Measurements from ENCODE around the gene CDT1.
A peak's percentile ranks its signal among the peaks of the same experiment; 100 is the strongest.

CDT1 gene

GRCh38 chr16:88853325-88853941, 49.8 kb downstream of the CDT1 start:
- H3K36me3 ChIP-seq (ENCODE audit: control insufficient read depth, low read depth, low read length), result no peaks in the 10 kb centered on the region

GRCh38 chr16:88854306-88855111, 50.9 kb downstream of the CDT1 start:
- Histone ChIP-seq H3K36me3 (ENCODE audit: control insufficient read depth, low read depth, low read length) (peaks cover 7% of the 10 kb centered on the region), H3K4me3 (ENCODE audit: low read length) (no peak overlapping the region), H3K27ac (ENCODE audit: low read length) (no peak overlapping the region), H3K9me3 (ENCODE audit: control insufficient read depth, low read depth, low read length) (no peaks in the 10 kb centered on the region), H3K4me1 (ENCODE audit: control insufficient read depth, low read depth, low read length) (peaks cover 8% of the 10 kb centered on the region), H3K27me3 (ENCODE audit: control insufficient read depth, insufficient read depth, low read length) (no peaks in the 10 kb centered on the region), H3K9ac (ENCODE audit: low read length) (no peak overlapping the region)

More at GRCh38 chr16:88853325-88853941, 49.8 kb downstream of the CDT1 start:
- no peak overlapping the region for H3K9ac ChIP-seq (ENCODE audit: low read length)
- H3K4me1 ChIP-seq (ENCODE audit: control insufficient read depth, low read depth, low read length), result peaks cover 8% of the 10 kb centered on the region
- no peaks in the 10 kb centered on the region for H3K9me3 ChIP-seq (ENCODE audit: control insufficient read depth, low read depth, low read length)
- H3K27ac ChIP-seq (ENCODE audit: low read length), result no peak overlapping the region
- H3K4me3 ChIP-seq (ENCODE audit: low read length), result no peak overlapping the region
- H3K27me3 ChIP-seq (ENCODE audit: control insufficient read depth, insufficient read depth, low read length), result no peaks in the 10 kb centered on the region

- Histone ChIP-seq H3K4me3 (ENCODE audit: low read length) (no peak overlapping the region), H3K9ac (ENCODE audit: low read length) (no peak overlapping the region), H3K4me1 (ENCODE audit: control insufficient read depth, low read depth, low read length) (peaks cover 8% of the 10 kb centered on the region), H3K27me3 (ENCODE audit: control insufficient read depth, insufficient read depth, low read length) (no peaks in the 10 kb centered on the region), H3K27ac (ENCODE audit: low read length) (no peak overlapping the region), H3K36me3 (ENCODE audit: control insufficient read depth, low read depth, low read length) (peaks cover 14% of the 10 kb centered on the region), H3K9me3 (ENCODE audit: control insufficient read depth, low read depth, low read length) (no peaks in the 10 kb centered on the region)
Observed at GRCh38 chr16:88855176-88855575, 51.6 kb downstream of the CDT1 start.

- H3K27ac ChIP-seq (ENCODE audit: low read length), result no peak overlapping the region
- H3K4me1 ChIP-seq (ENCODE audit: control insufficient read depth, low read depth, low read length), result peaks cover 8% of the 10 kb centered on the region
- no peaks in the 10 kb centered on the region for H3K27me3 ChIP-seq (ENCODE audit: control insufficient read depth, insufficient read depth, low read length)
- H3K36me3 ChIP-seq (ENCODE audit: control insufficient read depth, low read depth, low read length), result peaks cover 19% of the 10 kb centered on the region
- H3K9ac ChIP-seq (ENCODE audit: low read length), result peak overlapping the region; percentile 42
- H3K4me3 ChIP-seq (ENCODE audit: low read length), result peak overlapping the region; percentile 49
- H3K9me3 ChIP-seq (ENCODE audit: control insufficient read depth, low read depth, low read length), result no peaks in the 10 kb centered on the region
Observed at GRCh38 chr16:88855736-88856121, 52.1 kb downstream of the CDT1 start.

- Histone ChIP-seq H3K36me3 (ENCODE audit: control insufficient read depth, low read depth, low read length) (peaks cover 19% of the 10 kb centered on the region), H3K4me1 (ENCODE audit: control insufficient read depth, low read depth, low read length) (peaks cover 8% of the 10 kb centered on the region), H3K27ac (ENCODE audit: low read length) (no peak overlapping the region), H3K9me3 (ENCODE audit: control insufficient read depth, low read depth, low read length) (no peaks in the 10 kb centered on the region), H3K9ac (ENCODE audit: low read length) (peak overlapping the region; percentile 42), H3K27me3 (ENCODE audit: control insufficient read depth, insufficient read depth, low read length) (no peaks in the 10 kb centered on the region), H3K4me3 (ENCODE audit: low read length) (peak overlapping the region; percentile 84)
Observed at GRCh38 chr16:88856122-88856827, 52.7 kb downstream of the CDT1 start.

GRCh38 chr16:88856828-88857727, 53.5 kb downstream of the CDT1 start, which contains the start of the genes GALNS and TRAPPC2L:
Gene GALNS (minus strand): TSS chr16:88856947. CDS start chr16:88856877, 70 bp downstream.
Gene TRAPPC2L (plus strand): TSS chr16:88857127. CDS start chr16:88857151, 24 bp downstream.
- peak within 1 kb of the TSS; percentile 63 for H3K9ac ChIP-seq (ENCODE audit: low read length)
- H3K27me3 ChIP-seq (ENCODE audit: control insufficient read depth, insufficient read depth, low read length), result no peaks in the 10 kb centered on the region
- peak within 1 kb of the TSS; percentile 84 for H3K4me3 ChIP-seq (ENCODE audit: low read length)
- no peaks in the 10 kb centered on the region for H3K9me3 ChIP-seq (ENCODE audit: control insufficient read depth, low read depth, low read length)
- H3K27ac ChIP-seq (ENCODE audit: low read length), result no peak within 1 kb of the TSS
- peaks cover 22% of the 10 kb centered on the region for H3K36me3 ChIP-seq (ENCODE audit: control insufficient read depth, low read depth, low read length)
- peaks cover 8% of the 10 kb centered on the region for H3K4me1 ChIP-seq (ENCODE audit: control insufficient read depth, low read depth, low read length)

GRCh38 chr16:88857728-88858339, 54.2 kb downstream of the CDT1 start:
- Histone ChIP-seq H3K27ac (ENCODE audit: low read length) (no peak overlapping the region), H3K36me3 (ENCODE audit: control insufficient read depth, low read depth, low read length) (peaks cover 24% of the 10 kb centered on the region), H3K4me3 (ENCODE audit: low read length) (peak overlapping the region; percentile 84), H3K9me3 (ENCODE audit: control insufficient read depth, low read depth, low read length) (no peaks in the 10 kb centered on the region), H3K27me3 (ENCODE audit: control insufficient read depth, insufficient read depth, low read length) (no peaks in the 10 kb centered on the region), H3K4me1 (ENCODE audit: control insufficient read depth, low read depth, low read length) (peaks cover 8% of the 10 kb centered on the region), H3K9ac (ENCODE audit: low read length) (peak overlapping the region; percentile 63)

Data from iPS-18a (cell line).